GM12878 (cell line): Measurements from ENCODE around the gene KCNMB2.

ENCODE experiments used
- EP300 ChIP-seq, 2 experiments: fragments of 150-350 bp in 1 of 2; IDR thresholded peaks; 2 replicates each; pipeline ENCODE4 v1.6.1; 2011 to 2012; ENCODE audit warnings: low read depth in 2 of 2, low read length in 2 of 2, borderline replicate concordance in 1 of 2, improper control_type of control experiment in 1 of 2, inconsistent platforms in 1 of 2; ENCODE audit not compliant: control insufficient read depth in 1 of 2
- POLR2AphosphoS2 ChIP-seq: IDR thresholded peaks from 2 replicates; pipeline ENCODE4 v1.6.1; 2011; ENCODE audit warnings: low read depth, mild to moderate bottlenecking, low read length, improper control_type of control experiment, moderate library complexity
- RAD21 ChIP-seq: IDR thresholded peaks from 2 replicates; pipeline ENCODE4 v1.6.1; 2011; ENCODE audit warnings: mild to moderate bottlenecking, low read depth, low read length, moderate library complexity; ENCODE audit not compliant: insufficient read depth
- TF ChIP-seq, protein P1 (sequence below), 3 experiments: IDR thresholded peaks in 2 of 3; conservative IDR thresholded peaks in 1 of 3; 2 replicates each; pipeline ENCODE4 v1.5.1; 2011; ENCODE audit warnings: low read depth in 3 of 3, low read length in 3 of 3, mild to moderate bottlenecking in 3 of 3, control low read depth in 2 of 3, moderate library complexity in 2 of 3, inconsistent platforms in 1 of 3, mixed read lengths in 1 of 3; ENCODE audit not compliant: control insufficient read depth in 2 of 3, insufficient read depth in 1 of 3; ENCODE audit errors: extremely low read depth in 1 of 3

GRCh38 chr3:178826435-178827123, 290.3 kb downstream of the KCNMB2 start:
- TF ChIP-seq RAD21 (no peak), POLR2AphosphoS2 (no peak), EP300 (IDR thresholded peaks at IDR 0.05; ENCODE audit: borderline replicate concordance in 1 of 2, control insufficient read depth in 1 of 2, low read depth in 2 of 2, low read length in 2 of 2) (no peak)
- TF ChIP-seq, protein P1, sequence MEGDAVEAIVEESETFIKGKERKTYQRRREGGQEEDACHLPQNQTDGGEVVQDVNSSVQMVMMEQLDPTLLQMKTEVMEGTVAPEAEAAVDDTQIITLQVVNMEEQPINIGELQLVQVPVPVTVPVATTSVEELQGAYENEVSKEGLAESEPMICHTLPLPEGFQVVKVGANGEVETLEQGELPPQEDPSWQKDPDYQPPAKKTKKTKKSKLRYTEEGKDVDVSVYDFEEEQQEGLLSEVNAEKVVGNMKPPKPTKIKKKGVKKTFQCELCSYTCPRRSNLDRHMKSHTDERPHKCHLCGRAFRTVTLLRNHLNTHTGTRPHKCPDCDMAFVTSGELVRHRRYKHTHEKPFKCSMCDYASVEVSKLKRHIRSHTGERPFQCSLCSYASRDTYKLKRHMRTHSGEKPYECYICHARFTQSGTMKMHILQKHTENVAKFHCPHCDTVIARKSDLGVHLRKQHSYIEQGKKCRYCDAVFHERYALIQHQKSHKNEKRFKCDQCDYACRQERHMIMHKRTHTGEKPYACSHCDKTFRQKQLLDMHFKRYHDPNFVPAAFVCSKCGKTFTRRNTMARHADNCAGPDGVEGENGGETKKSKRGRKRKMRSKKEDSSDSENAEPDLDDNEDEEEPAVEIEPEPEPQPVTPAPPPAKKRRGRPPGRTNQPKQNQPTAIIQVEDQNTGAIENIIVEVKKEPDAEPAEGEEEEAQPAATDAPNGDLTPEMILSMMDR (IDR thresholded peaks at IDR 0.05 in 2 of 3, conservative IDR thresholded peaks at IDR 0.05 in 1 of 3; ENCODE audit: control insufficient read depth in 2 of 3, extremely low read depth in 1 of 3, insufficient read depth in 1 of 3, low read depth in 3 of 3, low read length in 3 of 3), result no peak
